HG03139 (cell line): ENCODE measurements around the gene RMND1.
"Not testable (repeated sequence)": the region's sequence is repeated elsewhere in the genome, so short reads cannot be mapped to it uniquely, and the experiment has no call there.

Experiments used
- ATAC-seq: cut with Tn5 transposase; IDR thresholded peaks from one replicate; pipeline ENCODE4 v1.9.1; 2021; ENCODE audit not compliant: unreplicated experiment

The RMND1 gene

GRCh38 chr6:151452750-151453427, 963 bp upstream of the RMND1 start:
- no peak for ATAC-seq

DNA sequence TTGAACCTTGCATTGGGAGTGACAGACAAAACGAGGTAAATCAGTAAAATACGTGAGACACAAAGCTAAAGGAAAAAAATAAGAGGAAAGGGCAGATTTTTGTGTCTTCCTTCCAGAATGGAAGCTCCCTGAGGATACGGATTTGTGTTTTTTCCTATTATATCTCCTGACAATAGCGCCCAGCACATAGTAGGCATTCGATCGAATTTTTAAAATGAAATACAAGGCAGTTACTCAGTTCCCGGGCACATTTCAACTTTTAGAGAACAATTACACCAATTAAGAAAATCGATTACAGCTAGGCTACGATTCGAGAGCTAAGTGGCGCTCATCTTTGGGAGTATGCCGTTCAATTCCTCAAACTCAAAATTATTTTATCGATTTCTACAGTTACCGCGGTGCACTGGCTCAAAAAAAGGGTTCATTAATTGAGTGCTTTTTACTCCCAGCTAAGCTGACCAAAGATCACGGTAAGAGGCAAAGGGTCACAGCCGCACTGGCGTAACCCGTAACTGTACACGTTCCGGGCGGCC, 443 bp downstream of the RMND1 start:
- no peak for ATAC-seq

DNA sequence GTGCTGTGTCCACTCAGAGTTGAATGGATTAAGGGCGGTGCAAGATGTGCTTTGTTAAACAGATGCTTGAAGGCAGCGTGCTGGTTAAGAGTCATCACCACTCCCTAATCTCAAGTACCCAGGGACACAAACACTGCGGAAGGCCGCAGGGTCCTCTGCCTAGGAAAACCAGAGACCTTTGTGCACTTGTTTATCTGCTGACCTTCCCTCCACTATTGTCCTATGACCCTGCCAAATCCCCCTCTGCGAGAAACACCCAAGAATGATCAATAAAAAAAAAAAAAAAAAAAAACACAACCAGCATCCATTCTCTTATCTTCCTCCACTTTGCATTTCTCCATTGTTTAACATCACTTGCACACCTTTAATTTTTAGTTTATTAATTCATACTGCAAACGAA, 998 bp downstream of the RMND1 start:
- ATAC-seq, result not testable (repeated sequence)

GRCh38 chr6:151448623-151449022, 3.3 kb downstream of the RMND1 start:
- no peak for ATAC-seq

GRCh38 chr6:151447237-151447636, 4.7 kb downstream of the RMND1 start:
- ATAC-seq, result no peak

DNA sequence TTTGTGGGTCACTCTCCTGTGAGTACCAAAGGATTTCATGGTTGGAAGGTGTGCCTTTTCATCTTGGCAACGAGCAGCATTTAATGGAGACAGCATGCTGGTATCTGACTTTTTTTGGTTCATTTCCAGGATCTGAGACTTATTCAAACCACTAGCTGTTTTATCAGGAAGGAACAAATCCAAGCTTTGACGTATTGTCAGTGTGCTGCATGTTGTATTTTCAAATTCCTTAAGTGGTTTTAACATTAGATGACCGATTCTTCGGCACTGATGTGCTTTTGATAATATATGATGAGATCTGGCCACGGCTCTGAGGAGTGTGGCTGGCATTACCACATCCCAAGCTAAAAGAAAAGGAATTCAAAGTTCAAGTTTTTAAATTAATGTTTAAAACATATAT, 6.4 kb downstream of the RMND1 start:
- ATAC-seq, result no peak

DNA sequence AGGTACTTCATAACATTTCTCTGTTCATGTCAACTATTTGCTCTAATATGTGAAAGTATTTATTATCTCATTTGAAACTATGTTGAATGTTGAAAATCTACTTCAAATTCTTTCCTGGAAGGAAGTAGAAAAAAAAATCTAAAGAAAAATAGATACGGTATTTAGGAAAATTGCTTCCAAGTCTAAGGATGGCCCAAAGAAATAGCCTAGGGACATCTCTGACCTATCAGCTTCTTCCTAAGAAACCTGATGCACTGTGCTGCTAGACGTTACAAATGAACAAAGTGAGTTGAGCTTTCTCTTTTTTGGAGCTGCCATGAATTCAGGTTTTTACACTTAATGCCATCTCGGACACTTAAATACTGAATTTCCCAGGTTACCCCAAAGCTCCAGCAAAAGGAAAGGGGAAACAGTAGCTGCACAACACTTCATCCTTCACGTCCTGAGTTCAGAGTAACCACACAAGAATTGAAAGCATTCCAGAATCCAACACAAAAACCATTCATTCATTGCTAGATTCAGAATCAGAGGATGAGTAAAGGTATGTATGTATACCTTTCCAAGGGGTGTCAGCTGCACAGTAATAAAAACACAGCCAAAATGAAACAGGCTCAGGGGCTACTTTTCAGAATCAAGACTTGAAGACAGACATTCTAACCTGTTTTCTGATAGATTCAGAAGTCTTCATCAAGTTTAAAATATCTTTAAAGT, 7.9 kb downstream of the RMND1 start:
- no peak for ATAC-seq

DNA sequence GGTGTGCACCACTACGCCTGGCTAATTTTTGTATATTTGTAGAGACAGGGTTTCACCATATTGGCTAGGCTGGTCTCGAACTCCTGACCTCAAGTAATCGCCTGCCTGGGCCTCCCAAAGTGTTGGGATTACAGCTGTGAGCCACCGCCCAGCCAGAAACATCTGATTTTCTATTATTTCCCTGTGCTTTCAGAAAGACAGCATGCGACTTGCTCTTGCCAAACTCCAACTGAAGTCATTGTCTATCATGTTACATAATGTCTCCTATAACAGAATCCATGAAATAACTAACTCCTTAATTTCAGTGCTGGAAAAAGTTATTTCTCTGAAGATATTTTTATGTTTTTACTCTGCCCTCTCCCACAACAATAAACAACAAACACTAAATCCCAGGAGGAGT, 8.5 kb downstream of the RMND1 start:
- ATAC-seq, result no peak

DNA sequence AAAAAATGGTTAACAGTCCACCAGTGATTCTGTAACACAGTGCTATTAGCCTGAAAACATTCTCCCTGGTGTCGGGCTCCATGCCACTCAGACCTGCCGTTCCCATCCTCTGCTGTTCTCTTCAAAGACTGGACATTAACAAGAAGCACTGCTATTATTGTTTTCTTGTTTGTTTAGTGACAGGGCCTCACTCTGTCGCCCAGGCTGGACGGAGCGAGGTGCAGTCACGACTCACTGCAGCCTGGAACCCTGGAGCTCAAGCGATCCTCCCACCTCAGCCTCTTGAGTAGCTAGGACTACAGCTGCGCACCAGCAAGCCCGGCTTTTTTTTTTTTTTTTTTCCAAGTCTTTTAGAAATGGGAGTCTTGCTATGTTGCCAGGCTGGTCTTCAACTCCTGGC, 9.6 kb downstream of the RMND1 start:
- ATAC-seq, result no peak

- no peak for ATAC-seq
Measured at GRCh38 chr6:151441390-151442166, 10.3 kb downstream of the RMND1 start.

DNA sequence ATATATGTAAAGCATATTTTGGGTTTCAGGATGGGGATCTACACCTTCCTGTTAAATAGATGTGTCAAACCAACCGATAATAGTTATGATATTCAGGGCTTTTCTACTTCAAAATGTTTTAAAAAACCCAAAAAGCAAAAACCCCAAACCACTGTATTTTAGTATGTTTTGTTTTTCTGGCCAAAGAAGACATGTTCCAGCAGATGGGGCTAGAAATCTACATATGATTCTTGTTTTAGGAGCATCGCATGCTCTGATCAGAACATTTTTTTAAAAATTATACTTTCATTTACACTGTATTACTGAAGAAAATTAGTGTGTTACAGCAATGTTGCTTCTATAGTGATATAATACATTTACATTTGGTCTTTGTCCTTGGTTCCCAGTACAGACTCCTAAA, 11.0 kb downstream of the RMND1 start:
- no peak for ATAC-seq

GRCh38 chr6:151440498-151440897, 11.4 kb downstream of the RMND1 start:
- no peak for ATAC-seq

GRCh38 chr6:151437401-151437800, 14.5 kb downstream of the RMND1 start:
- ATAC-seq, result no peak

DNA sequence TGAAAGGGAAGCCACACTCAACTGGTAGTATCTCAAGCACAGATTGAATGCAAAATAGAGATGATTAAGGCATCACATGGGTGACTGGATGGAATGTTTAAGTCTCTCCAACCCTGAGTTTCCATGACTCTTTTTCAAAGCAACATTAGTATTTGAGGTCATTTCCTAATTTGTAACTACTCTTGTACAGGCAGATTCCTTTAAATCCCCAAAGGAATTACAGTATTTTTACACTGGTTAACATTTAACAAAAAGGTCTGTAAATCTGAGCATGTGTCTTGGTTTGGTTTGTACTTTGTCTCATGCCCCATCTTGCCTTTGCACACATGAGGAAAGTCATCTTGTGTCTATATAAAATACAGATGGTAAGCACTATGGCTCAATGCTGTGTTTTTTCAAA, 15.1 kb downstream of the RMND1 start:
- ATAC-seq, result no peak

DNA sequence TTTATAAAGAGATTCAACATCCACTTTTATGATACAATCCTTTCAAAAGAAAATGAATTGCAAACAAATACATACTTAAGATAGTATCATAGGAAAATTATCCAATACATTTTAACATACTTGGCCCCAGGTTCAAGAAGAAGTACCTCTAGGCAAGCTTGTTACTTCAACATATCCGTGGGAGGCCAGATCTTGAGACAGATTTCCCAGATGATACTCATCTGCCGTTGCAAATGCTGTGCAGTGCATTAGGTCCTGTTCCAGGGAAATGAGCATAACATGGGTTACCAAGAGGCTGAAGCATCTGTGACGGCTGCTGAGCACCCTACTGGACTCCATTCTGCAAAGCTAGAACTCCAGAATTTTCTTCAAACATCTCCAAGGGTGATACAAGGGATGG, 15.6 kb downstream of the RMND1 start:
- no peak for ATAC-seq

- ATAC-seq, result no peak
Measured at GRCh38 chr6:151434369-151434768, 17.6 kb downstream of the RMND1 start.

DNA sequence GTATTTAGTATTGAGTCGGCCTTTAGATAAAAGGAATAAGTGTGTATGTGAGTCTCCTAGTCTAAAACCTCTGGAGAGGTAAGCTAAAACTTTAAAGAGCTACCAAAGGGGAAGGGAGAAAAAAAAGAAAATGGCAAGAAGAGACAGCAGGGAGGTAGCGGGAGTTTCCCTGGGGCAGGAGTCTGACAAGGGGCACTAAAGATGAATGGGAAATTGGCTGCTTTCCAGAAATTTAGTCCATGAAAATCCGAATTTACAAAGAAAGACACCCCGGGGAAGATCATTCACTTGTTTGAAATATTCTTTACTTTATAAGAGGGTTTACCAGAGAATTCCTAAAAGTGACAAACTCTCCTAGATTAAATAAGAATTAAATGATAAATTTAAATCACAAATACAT, 19.3 kb downstream of the RMND1 start:
- no peak for ATAC-seq

DNA sequence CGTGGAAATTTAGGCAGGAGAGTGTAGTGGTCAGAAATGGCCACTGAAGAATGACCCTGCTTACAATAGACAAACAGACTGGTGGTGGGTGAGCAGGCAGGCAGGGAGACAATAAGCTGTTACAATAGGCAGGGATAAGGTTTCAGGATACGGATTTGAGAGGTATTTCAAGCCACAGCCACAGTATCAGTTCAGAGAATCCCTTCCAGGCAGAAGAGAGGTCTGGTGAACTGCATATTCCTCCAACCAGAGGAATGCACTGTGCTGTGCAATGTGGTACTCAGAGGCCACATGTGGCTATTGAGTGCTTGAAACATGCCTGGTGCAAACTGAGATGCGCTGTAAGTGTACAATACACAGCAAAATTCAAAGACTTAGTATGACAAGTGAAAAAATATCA, 20.6 kb downstream of the RMND1 start:
- ATAC-seq, result no peak

- ATAC-seq, result no peak
Measured at GRCh38 chr6:151430886-151431285, 21.0 kb downstream of the RMND1 start.

GRCh38 chr6:151428093-151428735, 23.7 kb downstream of the RMND1 start:
- ATAC-seq, result no peak

- no peak for ATAC-seq
Measured at GRCh38 chr6:151425561-151425960, 26.4 kb downstream of the RMND1 start.
